Measurements from ENCODE around the gene DAPK2.

DNA sequence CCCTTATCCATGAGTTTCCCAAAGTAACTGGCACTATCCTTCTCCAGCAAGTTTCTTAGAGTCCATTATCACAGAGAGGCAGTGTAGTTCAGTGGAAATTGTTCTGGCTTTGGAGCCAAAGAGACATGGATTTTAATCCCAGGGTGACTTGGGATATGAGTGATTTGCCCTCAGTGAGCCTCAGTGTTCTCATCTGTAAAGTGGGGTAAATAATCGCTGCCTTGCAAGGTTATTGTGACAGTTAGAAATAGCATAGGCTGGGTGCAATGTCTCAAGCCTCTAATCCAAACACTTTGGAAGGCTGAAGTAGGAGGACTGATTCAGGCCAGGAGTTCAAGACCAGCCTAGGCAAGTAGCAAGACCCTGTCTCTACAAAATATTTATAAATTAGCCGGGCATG is 30.0 kb downstream of the DAPK2 start:
- no peak for TF ChIP-seq EZH2 (IDR thresholded peaks at IDR 0.05; ENCODE audit: low read length, unreplicated experiment)
- TF ChIP-seq, protein P1, sequence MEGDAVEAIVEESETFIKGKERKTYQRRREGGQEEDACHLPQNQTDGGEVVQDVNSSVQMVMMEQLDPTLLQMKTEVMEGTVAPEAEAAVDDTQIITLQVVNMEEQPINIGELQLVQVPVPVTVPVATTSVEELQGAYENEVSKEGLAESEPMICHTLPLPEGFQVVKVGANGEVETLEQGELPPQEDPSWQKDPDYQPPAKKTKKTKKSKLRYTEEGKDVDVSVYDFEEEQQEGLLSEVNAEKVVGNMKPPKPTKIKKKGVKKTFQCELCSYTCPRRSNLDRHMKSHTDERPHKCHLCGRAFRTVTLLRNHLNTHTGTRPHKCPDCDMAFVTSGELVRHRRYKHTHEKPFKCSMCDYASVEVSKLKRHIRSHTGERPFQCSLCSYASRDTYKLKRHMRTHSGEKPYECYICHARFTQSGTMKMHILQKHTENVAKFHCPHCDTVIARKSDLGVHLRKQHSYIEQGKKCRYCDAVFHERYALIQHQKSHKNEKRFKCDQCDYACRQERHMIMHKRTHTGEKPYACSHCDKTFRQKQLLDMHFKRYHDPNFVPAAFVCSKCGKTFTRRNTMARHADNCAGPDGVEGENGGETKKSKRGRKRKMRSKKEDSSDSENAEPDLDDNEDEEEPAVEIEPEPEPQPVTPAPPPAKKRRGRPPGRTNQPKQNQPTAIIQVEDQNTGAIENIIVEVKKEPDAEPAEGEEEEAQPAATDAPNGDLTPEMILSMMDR (conservative IDR thresholded peaks at IDR 0.05; ENCODE audit: low read depth, low read length) = no peak
